ENCODE measurements around the gene SBDS. TPM values are rescaled to one million over a fixed set of nuclear protein-coding genes. Genes with fewer than 3 reads are reported as not detected.

The SBDS gene
- total and polyA plus RNA-seq, 2 of the 4 experiments (the other 2 are of a cell fraction): 43.0 to 65.7 TPM

DNA sequence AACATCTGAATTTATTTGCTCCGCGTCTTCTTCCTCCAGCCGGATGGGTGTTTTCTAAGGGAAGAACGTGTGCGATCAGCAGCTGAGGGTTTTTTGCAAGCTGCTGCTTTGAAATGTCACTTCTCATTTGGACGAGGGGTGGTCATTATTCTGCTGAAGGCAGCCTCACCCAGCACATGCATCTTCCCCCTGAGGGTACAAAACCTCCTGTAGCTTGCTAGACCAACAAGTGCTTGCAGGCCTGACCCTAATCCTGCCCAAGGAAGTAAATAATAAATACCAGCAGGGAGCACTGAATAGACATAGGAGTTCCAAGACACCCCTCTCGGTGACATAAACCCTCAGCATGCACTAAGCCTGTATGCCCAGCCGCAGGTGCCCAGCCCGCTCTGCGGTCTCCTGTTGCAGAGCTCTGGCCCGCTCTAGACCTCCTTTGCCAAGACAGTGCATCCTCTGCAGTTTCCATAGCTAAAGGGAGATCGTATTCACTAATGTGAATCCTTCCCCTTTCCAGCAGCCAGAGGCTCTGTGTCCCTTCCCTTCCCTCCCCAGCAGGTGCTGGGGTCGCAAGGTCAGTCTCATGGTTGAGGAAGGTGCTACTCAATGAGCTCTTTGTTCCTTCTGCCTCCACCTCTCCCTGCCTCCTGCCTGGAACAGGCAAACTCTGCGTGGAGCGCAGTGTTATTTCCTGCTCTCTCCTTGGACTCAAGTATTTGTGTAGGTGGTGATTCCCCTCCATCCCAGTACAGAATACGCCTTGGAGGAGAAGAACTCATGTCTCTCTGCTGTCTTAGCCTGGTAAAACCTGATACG is 36.6 kb downstream of the SBDS start:
- ATAC-seq (ENCODE audit: low read depth): no peak
- Histone ChIP-seq H3K36me3 (ENCODE audit: control insufficient read depth, insufficient read depth, low read length) (peaks cover 46% of the 10 kb centered on the region), H3K4ac (ENCODE audit: low read depth, low read length) (no peak overlapping the region), H3K23ac (ENCODE audit: low read depth, low read length) (no peak overlapping the region), H3K14ac (replicated peaks; ENCODE audit: low read depth, low read length) (no peak overlapping the region), H2AK5ac (ENCODE audit: low read depth, low read length) (no peak overlapping the region), H3K18ac (ENCODE audit: low read depth, low read length) (no peak overlapping the region), H3K56ac (ENCODE audit: extremely low read depth, insufficient read depth, low read length) (no peak overlapping the region), H3K9me3 (ENCODE audit: control insufficient read depth, insufficient read depth, low read length) (no peaks in the 10 kb centered on the region), H3K4me3 (ENCODE audit: insufficient read depth, low read depth, low read length) (no peak overlapping the region), H4K5ac (ENCODE audit: low read depth, low read length) (no peak overlapping the region), H3K9me1 (ENCODE audit: insufficient read depth, low read length) (peaks cover 3% of the 10 kb centered on the region), H3K4me2 (ENCODE audit: low read depth, low read length) (no peak overlapping the region), H3K4me1 (ENCODE audit: control insufficient read depth, insufficient read depth, low read length) (no peaks in the 10 kb centered on the region), H2BK20ac (ENCODE audit: low read depth, low read length) (no peak overlapping the region), H2BK120ac (ENCODE audit: low read depth, low read length) (no peak overlapping the region), H4K20me1 (ENCODE audit: insufficient read depth, low read length) (no peaks in the 10 kb centered on the region), H4K91ac (ENCODE audit: insufficient read depth, low read depth, low read length) (no peak overlapping the region), H2AK9ac (replicated peaks; ENCODE audit: low read depth, low read length, poor library complexity) (no peak overlapping the region), H3K9ac (ENCODE audit: low read depth, low read length) (no peak overlapping the region), H3K27ac (ENCODE audit: insufficient read depth, low read length) (no peak overlapping the region), H4K8ac (ENCODE audit: low read depth in 2 of 2, low read length in 2 of 2) (no peak overlapping the region), H2BK15ac (ENCODE audit: low read depth, low read length) (no peak overlapping the region), H3K79me1 (ENCODE audit: low read depth in 1 of 2, low read length in 2 of 2) (peaks cover 3 to 29% of the 10 kb centered on the region in 2 experiments; a peak in 3 of 4 replicates), H2BK5ac (ENCODE audit: low read depth, low read length, poor library complexity, severe bottlenecking) (no peak overlapping the region), H2AFZ (replicated peaks; ENCODE audit: low read length, poor library complexity) (no peak overlapping the region), H3K27me3 (ENCODE audit: control insufficient read depth, insufficient read depth, low read length) (no peaks in the 10 kb centered on the region)
- intact Hi-C loops (cut with micrococcal nuclease) (no loop called here), in situ Hi-C loops (cut with MboI; ENCODE audit: low sequenced_read_pairs) (no loop called here), dilution Hi-C loops (cut with HindIII; ENCODE audit: low sequenced_read_pairs, unreplicated experiment) (no loop called here)
- ChIA-PET POLR2A (ENCODE audit: unreplicated experiment) (no interaction called here), CTCF (no interaction called here)
- no peak for DNase-seq
- TF ChIP-seq BHLHE40 (IDR thresholded peaks at IDR 0.05; ENCODE audit: low read depth, low read length): no peak
- no peak for TF ChIP-seq RFX5 (IDR thresholded peaks at IDR 0.05; ENCODE audit: low read depth, low read length)
- no peak for TF ChIP-seq POLR2A (IDR thresholded peaks at IDR 0.05; ENCODE audit: low read depth, low read length)
- TF ChIP-seq FOS (IDR thresholded peaks at IDR 0.05; ENCODE audit: low read depth, low read length): no peak
- TF ChIP-seq CTCF (conservative IDR thresholded peaks at IDR 0.05; ENCODE audit: low read depth, low read length): no peak
- WGBS, 2 experiments (ENCODE audit: extremely low coverage in 2 of 2, insufficient read length in 1 of 2): 100% methylated on average over 1 of the region's 17 CpGs; no CpG with 5 or more reads in 1 of the 2 experiments
- no TSS peak for BruUV-seq (replicated peaks)

Measured in IMR-90 (cell line).